Tibial nerve (tissue), 4 donors: Measurements from ENCODE around the gene WNT5A. TPM values are rescaled to one million over a fixed set of nuclear protein-coding genes. Genes with fewer than 3 reads are reported as not detected.

Source experiments
- DNase-seq, 2 donors: peaks; one replicate each; pipeline ENCODE4 v3.0.0-alpha.2; 2019; ENCODE audit warnings: low spot score in 2 of 2
- H3K27ac ChIP-seq, 4 donors: fragments of 200-600 bp; sonication (generic) in 3 of 4; one replicate each; pipeline ENCODE4 v1.5.1; 2017 to 2019; ENCODE audit warnings: mild to moderate bottlenecking in 1 of 4
- H3K27me3 ChIP-seq, 2 donors: fragments of 200-600 bp; sonication (generic) in 1 of 2; one replicate each; pipeline versions ENCODE4 v1.5.1 to v1.6.0; 2017 to 2019
- H3K36me3 ChIP-seq, 3 donors: fragments of 200-600 bp; sonication (generic); one replicate each; pipeline ENCODE4 v1.5.1; 2018 to 2019
- H3K4me1 ChIP-seq, 4 donors: fragments of 200-600 bp; sonication (generic) in 3 of 4; one replicate each; pipeline ENCODE4 v1.5.1; 2017 to 2019
- H3K4me3 ChIP-seq, 4 donors: fragments of 200-600 bp; sonication (generic) in 3 of 4; one replicate each; pipeline ENCODE4 v1.5.1; 2017 to 2019; ENCODE audit warnings: mild to moderate bottlenecking in 1 of 4, moderate library complexity in 1 of 4
- H3K9me3 ChIP-seq, 4 donors: fragments of 200-600 bp; sonication (generic) in 3 of 4; one replicate each; pipeline ENCODE4 v1.5.1; 2017 to 2019
- EP300 ChIP-seq, 2 donors: sonication (generic); formaldehyde crosslinking; IDR thresholded peaks; one replicate each; pipeline ENCODE4 v1.6.1; 2017; ENCODE audit warnings: antibody characterized with exemption in 2 of 2, mild to moderate bottlenecking in 1 of 2
- POLR2A ChIP-seq, 2 donors: fragments of 450-650 bp; IDR thresholded peaks; one replicate each; pipeline ENCODE4 v1.6.1; 2017; ENCODE audit warnings: antibody characterized with exemption in 2 of 2, mild to moderate bottlenecking in 2 of 2, moderate library complexity in 2 of 2
- WGBS, 2 donors: methylation state at CpG; one replicate each; pipeline ENCODE4 v1.1.5; 2018; 5-methylcytosine and 5-hydroxymethylcytosine counted together
- total RNA-seq, 4 donors: library from RNA; depleted of rRNA; stranded (reverse); fragments of >200 nt; gene quantifications; one replicate each; pipeline ENCODE4 v1.1.0, GENCODE V29; 2016
- TF ChIP-seq, protein P1 (sequence below), 5 experiments: fragments of 200-600 bp in 3 of 5; fragments of 450-650 bp in 2 of 5; sonication (generic) in 3 of 5; IDR thresholded peaks; one replicate each; pipeline ENCODE4 v1.5.1; 2016 to 2019; ENCODE audit warnings: antibody characterized with exemption in 5 of 5, mild to moderate bottlenecking in 3 of 5, moderate library complexity in 2 of 5

WNT5A gene
- total RNA-seq, 4 donors from 2014 or later: 0.30 to 34.5 (median 9.3) TPM

DNA sequence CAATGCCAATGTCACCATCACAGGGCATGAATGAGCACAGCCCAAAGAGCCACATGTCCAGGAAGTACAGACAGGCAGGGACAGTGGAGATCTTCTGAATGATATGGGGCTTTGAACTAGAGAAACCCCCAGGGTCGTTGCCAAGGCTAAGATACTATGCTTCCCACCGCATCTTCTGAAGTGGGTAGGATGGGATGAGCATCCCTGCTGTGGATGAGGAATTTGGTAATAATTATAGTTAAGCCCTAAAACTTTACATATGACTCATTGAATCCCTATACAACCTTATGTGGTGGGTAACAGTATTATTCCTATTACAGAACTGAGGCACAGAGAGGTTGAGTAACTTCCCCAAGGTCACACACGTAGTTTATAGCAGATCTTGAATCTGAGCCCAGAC lies 44.2 kb downstream of the WNT5A start:
- Histone ChIP-seq H3K27ac (no peak overlapping the region), H3K9me3 (no peaks in the 10 kb centered on the region), H3K4me3 (no peak overlapping the region), H3K27me3 (no peaks in the 10 kb centered on the region), H3K36me3 (no peaks in the 10 kb centered on the region), H3K4me1 (no peaks in the 10 kb centered on the region)
- TF ChIP-seq POLR2A (IDR thresholded peaks at IDR 0.05) (no peak), EP300 (IDR thresholded peaks at IDR 0.05) (no peak)
- TF ChIP-seq, protein P1, sequence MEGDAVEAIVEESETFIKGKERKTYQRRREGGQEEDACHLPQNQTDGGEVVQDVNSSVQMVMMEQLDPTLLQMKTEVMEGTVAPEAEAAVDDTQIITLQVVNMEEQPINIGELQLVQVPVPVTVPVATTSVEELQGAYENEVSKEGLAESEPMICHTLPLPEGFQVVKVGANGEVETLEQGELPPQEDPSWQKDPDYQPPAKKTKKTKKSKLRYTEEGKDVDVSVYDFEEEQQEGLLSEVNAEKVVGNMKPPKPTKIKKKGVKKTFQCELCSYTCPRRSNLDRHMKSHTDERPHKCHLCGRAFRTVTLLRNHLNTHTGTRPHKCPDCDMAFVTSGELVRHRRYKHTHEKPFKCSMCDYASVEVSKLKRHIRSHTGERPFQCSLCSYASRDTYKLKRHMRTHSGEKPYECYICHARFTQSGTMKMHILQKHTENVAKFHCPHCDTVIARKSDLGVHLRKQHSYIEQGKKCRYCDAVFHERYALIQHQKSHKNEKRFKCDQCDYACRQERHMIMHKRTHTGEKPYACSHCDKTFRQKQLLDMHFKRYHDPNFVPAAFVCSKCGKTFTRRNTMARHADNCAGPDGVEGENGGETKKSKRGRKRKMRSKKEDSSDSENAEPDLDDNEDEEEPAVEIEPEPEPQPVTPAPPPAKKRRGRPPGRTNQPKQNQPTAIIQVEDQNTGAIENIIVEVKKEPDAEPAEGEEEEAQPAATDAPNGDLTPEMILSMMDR (IDR thresholded peaks at IDR 0.05): no peak
- DNase-seq: no peak
- 71 to 77% methylated on average over 3 of the region's 3 CpGs for WGBS, 2 donors

DNA sequence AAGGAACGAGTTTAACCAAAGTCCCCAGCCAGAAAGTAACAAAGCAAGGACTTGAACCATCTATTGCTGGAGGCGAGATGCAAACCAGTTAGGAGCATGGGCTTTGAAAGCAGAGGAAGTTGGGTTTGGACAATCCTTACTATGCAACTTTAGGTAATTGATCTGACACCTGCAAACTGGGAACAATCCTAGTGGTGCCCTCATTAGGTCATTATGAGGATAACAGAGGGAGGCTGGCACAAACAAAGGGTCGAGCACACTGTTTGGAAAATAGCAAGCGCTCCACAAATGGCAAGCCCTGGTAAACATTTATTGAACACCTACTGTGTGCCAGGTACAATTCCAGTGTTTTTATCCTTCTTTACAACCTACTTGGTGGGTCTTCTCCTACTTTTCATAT lies 45.6 kb downstream of the WNT5A start:
- no peaks in the 10 kb centered on the region for H3K9me3 ChIP-seq
- H3K27ac ChIP-seq: no peak overlapping the region
- WGBS, 2 donors: 80% methylated on average over 4 of the region's 4 CpGs
- no peak overlapping the region for H3K4me3 ChIP-seq
- TF ChIP-seq, protein P1 (IDR thresholded peaks at IDR 0.05): no peak
- no peak for TF ChIP-seq EP300 (IDR thresholded peaks at IDR 0.05)
- no peak for TF ChIP-seq POLR2A (IDR thresholded peaks at IDR 0.05)
- DNase-seq: no peak
- no peaks in the 10 kb centered on the region for H3K27me3 ChIP-seq
- no peaks in the 10 kb centered on the region for H3K4me1 ChIP-seq
- no peaks in the 10 kb centered on the region for H3K36me3 ChIP-seq

DNA sequence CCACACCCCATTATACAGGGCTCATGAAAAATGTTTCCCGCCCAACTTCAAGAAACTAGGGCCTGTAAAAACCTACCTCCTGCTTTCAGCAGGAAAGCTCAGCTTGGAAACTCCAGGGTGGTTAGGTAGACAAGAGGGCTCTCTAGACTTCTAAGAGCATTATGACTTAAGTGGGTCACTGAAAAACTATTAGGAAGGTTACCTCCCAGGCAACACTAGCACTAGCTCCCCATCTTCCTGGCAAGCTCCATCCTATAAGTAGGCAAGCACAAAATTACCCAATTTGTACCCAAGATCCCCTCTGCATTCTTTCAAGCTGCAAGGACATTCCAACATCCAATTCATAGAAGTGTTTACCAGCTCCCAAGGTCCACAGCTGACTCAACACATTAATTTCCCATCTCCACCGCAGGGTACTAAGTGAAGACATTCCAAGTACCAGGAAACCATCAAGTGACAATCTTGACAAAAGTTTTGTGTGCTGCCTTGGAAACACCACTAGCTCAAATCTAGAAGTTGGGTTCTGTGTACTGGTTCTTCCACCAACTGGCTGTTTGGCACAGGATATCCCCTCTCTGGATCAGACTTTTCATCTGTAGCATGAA lies 46.9 kb downstream of the WNT5A start:
- no peak for TF ChIP-seq POLR2A (IDR thresholded peaks at IDR 0.05)
- H3K4me1 ChIP-seq: no peaks in the 10 kb centered on the region
- DNase-seq: no peak
- H3K27me3 ChIP-seq: no peaks in the 10 kb centered on the region
- H3K4me3 ChIP-seq: no peak overlapping the region
- 89 to 95% methylated on average over 2 of the region's 2 CpGs for WGBS, 2 donors
- no peaks in the 10 kb centered on the region for H3K36me3 ChIP-seq
- H3K9me3 ChIP-seq: no peaks in the 10 kb centered on the region
- no peak overlapping the region for H3K27ac ChIP-seq

DNA sequence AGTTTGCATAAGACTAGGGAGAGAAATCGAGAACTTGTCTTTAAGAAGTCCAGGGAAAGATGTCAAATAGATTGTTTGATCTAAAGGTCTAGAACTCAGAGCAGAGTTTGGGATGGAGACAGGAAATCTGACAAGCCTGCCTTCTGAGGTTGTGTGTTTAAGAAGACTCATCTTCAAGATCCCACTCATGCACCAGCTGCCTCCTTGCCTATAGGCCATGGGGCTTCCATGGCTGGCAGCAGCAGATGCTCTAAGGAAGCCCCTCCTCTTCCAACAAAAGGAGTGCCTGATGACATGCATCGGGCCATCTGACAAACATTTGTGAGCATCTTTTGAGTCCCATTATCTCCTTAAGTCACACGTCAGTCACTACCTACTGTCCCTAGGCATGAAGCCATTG lies 47.4 kb downstream of the WNT5A start:
- Histone ChIP-seq H3K27ac (no peak overlapping the region), H3K4me1 (no peaks in the 10 kb centered on the region), H3K36me3 (no peaks in the 10 kb centered on the region), H3K27me3 (no peaks in the 10 kb centered on the region), H3K9me3 (no peaks in the 10 kb centered on the region), H3K4me3 (no peak overlapping the region)
- TF ChIP-seq, protein P1 (IDR thresholded peaks at IDR 0.05): no peak
- TF ChIP-seq POLR2A (IDR thresholded peaks at IDR 0.05) (no peak), EP300 (IDR thresholded peaks at IDR 0.05) (no peak)
- WGBS, 2 donors: 87 to 90% methylated on average over 3 of the region's 3 CpGs
- DNase-seq: no peak

DNA sequence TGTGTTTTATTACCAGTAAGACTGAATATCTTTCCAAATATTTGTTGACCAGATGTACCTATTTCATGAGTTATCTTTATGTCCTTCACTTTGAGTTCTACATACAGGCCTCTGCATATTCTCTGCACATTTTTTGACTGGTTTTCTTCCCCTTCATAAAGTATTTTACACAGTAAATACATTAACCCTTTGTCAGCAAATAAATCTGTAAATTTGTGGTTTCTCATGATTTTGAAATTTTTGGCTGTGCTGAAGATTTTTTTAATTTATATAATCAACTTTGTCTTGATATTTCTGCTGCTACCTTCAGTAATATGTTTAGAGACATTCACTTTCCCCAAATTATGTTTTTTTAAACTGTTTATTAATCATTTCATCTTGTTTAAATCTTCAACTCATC lies 50.5 kb downstream of the WNT5A start:
- Histone ChIP-seq H3K4me3 (no peak overlapping the region), H3K27ac (no peak overlapping the region), H3K36me3 (no peaks in the 10 kb centered on the region), H3K9me3 (no peaks in the 10 kb centered on the region), H3K4me1 (no peaks in the 10 kb centered on the region), H3K27me3 (no peaks in the 10 kb centered on the region)
- DNase-seq: no peak
- TF ChIP-seq, protein P1 (IDR thresholded peaks at IDR 0.05): no peak
- TF ChIP-seq POLR2A (IDR thresholded peaks at IDR 0.05) (no peak), EP300 (IDR thresholded peaks at IDR 0.05) (no peak)

DNA sequence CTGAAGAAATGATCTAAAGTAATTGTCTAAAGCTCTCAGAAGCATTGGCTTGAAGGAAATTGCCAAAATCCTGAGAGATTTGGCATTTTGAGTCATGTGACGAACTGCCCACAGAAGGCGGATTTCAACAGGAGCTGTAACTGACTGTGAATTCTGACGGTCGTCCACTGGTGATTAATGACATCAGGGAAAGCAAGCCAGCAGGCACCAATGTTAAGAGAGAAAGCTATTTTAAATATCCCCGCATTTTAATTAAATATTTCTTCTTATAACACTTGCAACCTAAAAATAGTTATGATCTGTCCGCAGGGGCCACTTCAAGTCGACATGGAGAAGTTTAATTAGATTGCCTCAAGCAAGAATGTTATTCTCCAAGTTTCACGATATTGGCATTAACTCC lies 51.6 kb downstream of the WNT5A start:
- Histone ChIP-seq H3K27me3 (no peaks in the 10 kb centered on the region), H3K27ac (no peak overlapping the region), H3K4me3 (no peak overlapping the region), H3K4me1 (no peaks in the 10 kb centered on the region), H3K36me3 (no peaks in the 10 kb centered on the region), H3K9me3 (no peaks in the 10 kb centered on the region)
- TF ChIP-seq, protein P1 (IDR thresholded peaks at IDR 0.05): no peak
- TF ChIP-seq EP300 (IDR thresholded peaks at IDR 0.05) (no peak), POLR2A (IDR thresholded peaks at IDR 0.05) (no peak)
- 49 to 55% methylated on average over 8 of the region's 8 CpGs for WGBS, 2 donors
- DNase-seq: no peak
